Embryonic facial prominence (tissue), 1 donor: ENCODE results near the gene DHRS13.
"Not testable (repeated sequence)": the region's sequence is repeated elsewhere in the genome, so short reads cannot be mapped to it uniquely, and the experiment has no call there.

Source experiments
- DNase-seq: peaks from one replicate; pipeline ENCODE4 v3.0.0-alpha.2; 2016; ENCODE audit errors: extremely low spot score

Gene DHRS13

GRCh38 chr17:28935744-28936460 lies 33.0 kb upstream of the DHRS13 start:
- DNase-seq, result no peak

- not testable (repeated sequence) for DNase-seq
Measured at GRCh38 chr17:28934508-28934907, 31.6 kb upstream of the DHRS13 start.

DNA sequence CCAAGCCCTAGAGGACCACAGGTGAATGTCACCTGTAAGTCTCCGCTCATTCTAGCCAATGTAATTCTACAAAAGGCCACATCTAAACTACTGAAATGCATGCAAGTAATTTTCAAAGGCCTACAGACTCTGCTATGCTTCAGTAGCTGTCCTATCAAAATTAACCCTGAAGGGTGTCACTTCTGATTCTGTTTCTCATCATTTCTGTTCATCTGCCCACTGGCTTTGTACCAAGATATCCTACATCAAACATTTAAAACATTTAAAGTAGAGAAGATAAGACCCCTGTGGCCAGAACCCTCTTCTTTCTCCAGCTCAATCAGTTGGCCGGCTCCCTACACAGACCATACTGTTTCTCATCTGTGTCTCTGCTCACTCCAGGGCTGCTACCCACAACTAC lies 26.9 kb upstream of the DHRS13 start:
- DNase-seq, result no peak

DNA sequence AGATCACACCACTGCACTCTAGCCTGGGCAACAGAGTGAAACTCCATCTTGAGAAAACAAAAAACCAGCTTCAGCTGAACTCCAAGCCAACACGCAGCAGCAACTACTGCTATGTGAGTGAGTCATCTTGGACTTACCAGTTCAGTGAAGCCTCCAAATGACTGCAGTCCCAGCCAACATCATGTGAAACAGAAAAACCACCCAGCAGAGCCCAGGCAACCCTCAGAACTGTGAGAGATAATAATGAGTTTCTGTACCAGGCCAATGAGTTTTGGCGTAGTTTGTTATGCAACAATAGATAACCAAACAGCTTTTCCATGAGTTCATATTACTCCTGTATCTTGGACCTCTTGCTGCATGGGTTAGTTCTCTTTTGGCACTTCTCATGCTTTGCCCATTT lies 25.2 kb upstream of the DHRS13 start:
- no peak for DNase-seq

DNA sequence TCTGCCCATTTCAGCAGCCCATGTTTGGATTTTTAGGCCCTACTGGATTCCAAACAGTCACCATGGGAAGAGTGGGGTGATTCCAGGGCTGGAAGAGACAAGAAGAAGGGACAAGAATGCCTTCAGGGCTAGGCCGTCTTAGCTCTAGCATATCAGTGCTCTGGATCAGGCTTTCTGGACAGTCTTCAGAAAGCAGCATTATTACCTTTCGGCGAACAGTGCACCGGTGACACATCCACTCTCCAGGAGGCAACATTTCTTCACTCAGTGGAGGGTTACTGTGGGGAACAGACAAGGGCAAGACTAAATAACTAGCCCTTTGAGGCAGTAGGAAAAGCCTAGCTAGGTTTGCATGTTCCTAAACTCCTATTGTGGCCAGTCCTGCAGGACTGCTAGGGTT lies 23.9 kb upstream of the DHRS13 start:
- DNase-seq, result no peak

DNA sequence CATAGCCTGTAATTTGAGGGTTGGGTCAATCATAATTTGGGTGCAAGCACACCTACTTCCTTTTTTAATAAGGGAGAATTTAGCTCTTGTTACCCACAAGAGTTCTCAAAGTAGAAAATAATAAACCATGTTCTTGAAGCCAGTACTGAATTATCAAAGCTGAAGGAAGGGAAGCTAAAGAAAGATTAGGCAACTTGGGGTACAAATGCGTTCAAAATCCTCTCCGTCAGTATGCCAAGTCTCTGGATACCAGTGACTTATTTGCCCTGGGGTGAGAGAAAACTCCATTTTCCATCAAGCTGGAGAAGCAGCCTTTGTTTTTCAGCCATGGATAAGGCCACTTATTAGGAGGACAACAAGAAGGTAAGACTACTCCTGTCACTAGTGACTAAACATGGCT lies 23.5 kb upstream of the DHRS13 start:
- DNase-seq, result no peak

DNA sequence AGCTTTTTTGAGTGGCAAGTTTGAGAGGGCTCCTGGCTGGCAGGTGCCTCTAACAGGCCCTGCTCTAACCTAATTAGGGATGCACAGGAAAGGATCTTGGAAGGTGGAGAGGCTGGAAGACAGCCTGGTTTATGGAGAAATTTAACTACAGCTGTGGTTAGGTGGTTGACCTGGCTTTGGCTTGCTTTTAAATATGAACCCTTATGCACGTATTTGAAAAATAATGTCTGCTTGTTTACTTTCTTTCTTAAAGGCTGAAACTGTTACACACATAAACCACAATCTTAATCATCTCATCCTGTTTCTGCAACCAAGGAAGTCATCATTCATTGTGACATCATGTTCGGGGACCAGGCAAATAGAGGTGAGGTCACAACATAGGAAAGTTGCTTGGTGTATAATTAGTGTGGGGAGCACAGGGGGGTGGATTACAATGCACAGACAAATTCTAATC lies 23.1 kb upstream of the DHRS13 start:
- DNase-seq, result no peak

DNA sequence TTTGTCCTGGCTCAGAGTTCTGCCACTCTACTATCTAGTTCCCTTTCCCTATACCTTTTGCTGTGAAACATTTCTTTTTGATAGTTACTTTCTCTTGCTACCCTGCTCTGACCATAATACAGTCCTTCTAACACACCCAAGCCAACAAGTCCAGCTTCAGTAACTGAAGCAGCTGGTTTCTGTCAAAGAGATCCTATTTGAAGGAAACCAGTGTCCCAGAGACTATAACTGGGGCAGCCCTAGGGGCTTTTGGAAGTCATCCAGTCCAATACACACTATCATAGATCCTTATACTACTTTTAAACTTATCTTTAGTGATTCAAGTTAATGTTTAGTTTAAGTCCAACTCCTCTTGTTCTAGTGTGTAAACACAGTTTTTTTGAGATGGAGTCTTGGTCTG lies 17.3 kb upstream of the DHRS13 start:
- DNase-seq, result no peak

DNA sequence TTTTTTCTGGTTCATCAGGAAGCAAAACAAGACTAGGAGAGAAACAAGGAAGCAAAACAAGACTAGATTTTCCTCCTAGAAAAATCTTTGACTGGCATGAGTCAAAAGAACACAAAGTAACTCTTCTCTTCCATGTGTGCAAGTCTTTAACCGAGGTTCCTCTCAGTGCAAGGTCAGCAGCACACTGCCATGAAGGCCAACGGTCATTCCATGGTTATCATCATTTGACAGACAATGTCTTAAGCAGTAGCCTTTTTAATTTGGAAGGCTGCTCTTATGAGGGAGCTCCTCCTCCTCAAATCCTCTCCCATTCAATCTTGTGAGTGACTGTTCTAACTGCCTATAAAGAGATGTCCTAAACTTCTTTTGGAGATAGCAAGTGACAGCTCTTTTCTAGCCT lies 15.4 kb upstream of the DHRS13 start:
- no peak for DNase-seq

DNA sequence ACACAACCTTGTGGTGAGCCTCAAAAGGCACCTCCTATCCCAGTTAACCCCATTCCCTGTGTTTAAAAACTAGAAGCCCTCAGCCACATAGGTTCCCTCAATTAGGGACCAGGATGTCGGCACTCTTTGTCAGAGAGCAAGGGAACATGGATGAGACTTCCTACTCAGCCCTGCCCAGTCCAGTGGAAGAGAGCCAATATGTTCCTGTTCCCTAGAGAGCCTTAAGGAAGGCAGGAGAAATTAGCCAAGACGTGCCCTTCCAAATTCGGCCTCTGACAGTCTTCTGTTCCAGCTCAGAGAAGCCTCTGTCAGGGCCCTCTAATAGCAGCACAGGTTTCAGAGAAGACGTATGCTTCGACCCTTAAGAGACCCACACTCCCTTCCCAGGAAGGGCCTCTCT lies 14.6 kb upstream of the DHRS13 start:
- DNase-seq, result no peak

- DNase-seq, result no peak
Measured at GRCh38 chr17:28917029-28917428, 14.2 kb upstream of the DHRS13 start.

DNA sequence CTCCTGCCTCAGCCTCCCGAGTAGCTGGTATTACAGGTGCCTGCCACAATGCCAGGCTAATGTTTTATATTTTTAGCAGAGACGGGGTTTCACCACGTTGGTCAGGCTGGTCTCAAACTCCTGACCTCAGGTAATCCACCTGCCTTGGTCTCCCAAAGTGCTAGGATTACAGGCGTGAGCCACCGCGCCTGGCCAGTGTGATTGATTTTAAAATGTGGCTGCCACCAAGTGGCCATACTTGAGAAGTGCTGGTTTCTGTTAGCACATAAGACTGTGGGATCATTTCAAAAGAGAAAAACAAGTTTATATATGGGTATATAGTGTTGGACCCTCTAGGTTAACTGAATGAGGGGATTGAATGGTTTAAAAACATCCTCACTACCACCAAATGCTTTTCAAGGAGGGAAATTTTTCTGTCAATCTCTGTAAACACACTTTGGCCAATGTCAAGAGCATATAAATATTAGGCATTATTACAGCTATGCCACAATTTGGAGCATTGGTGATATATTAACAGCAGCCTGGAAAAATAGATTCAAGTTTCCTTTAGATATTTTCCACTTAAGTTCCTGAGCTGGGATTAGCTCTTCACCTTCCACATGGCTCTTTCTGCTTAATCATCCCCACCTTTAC lies 13.5 kb upstream of the DHRS13 start:
- no peak for DNase-seq

DNA sequence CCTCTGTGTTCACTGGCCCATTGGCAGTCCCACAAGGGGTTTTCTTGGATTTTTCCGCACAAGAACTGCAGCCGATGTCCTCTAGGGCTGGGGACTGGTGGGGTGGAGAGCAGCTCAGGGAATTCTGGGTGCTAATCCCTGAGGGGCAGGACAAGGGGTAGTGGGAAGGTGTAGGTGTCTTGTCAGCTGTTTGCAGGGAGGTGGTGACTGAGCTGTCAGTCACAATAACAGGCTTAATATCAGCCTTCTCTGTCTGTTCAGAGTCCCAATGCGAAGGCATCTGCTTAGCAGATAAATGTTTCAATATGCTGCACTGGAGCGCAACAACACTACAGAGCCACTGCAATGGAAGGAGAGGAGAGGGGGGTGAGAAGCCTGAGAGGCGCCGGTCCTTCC lies 10.1 kb upstream of the DHRS13 start:
- DNase-seq, result no peak

DNA sequence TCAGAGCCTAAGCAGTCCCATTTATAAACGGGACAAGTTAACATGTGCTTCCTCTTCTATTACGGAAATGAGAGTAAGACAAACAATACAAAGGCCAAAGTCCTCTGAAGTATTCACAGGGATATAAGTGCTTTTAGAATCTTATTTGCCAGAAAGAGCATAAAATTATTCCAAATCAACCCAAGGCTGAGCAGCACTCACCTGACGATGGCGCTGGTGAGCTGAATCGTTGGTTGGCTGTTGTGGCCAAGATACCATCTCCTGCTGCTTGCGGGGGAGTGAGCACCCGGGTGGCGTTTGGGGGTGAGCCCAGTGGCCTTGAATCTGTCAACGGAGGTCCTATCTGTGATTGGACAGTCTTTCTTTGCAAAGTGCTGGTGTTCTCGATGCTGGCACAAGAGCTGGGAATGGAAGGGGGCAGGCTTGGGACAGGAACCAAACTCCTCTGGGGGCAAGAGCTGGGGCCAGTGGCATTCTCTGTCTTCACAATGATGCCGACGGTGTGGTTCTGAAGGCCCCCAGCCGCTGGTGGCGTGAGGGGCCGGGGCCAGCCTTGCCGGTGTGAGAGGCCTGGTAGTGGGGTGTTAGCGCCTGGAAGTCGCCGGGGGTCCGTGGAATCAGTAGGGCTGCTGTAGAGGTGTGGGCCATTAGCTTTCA lies 9.5 kb upstream of the DHRS13 start:
- DNase-seq, result no peak

DNA sequence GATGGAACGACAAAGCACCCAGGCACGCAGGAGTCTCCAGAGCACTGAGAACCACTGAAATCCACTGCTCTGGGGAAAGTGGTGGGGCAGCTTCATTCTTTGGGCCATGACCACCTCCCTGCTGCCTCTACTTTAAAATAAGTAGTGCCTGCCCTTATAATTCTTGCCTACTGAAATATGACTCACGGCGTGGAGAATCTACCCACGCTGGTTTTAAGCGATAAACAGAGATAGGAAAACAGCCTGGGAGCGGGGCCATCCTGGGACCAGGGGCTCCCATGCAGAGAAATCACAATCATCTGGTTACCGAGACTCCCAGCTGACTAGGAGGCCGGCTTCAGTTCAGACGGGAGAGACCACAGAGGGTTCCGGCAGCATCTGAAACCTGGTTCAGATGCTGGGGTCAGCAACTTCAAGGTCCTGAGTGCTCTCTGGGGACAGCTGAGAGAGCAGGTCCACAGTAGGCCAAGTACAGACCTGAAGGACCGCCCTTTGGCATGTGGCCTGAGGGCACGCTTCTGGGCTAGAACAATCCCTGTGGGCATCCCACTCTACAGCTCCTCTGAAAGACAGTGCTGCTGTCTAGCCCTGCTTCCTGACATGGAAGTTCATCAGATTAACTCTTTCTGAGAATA lies 8.6 kb upstream of the DHRS13 start:
- no peak for DNase-seq

GRCh38 chr17:28910534-28910933 lies 7.7 kb upstream of the DHRS13 start:
- no peak for DNase-seq

DNA sequence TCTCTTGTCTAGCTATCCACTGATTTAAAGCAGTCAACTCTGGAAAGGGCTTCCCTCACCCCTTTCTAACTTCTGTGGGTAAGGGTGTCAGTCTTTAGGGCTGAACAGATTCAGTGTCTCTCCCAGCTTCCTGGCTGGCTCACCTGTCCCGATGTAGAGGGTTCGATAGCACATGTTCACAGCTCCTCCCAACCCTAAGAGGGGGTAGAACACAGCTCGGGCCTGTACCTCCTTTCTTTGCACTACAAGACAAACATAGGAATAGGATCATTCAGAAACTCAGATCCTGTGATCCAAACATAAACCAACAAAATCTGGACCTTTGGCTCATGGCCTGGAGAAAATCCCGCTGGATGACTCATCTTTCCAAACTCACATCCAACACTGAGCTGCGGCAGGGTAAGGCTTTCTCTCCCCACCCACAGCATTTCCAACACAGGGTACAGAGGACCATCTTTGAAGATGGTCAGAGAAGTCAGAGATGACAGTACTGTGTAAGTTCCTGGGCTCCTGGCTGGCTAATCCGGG lies 5.8 kb upstream of the DHRS13 start:
- no peak for DNase-seq

DNA sequence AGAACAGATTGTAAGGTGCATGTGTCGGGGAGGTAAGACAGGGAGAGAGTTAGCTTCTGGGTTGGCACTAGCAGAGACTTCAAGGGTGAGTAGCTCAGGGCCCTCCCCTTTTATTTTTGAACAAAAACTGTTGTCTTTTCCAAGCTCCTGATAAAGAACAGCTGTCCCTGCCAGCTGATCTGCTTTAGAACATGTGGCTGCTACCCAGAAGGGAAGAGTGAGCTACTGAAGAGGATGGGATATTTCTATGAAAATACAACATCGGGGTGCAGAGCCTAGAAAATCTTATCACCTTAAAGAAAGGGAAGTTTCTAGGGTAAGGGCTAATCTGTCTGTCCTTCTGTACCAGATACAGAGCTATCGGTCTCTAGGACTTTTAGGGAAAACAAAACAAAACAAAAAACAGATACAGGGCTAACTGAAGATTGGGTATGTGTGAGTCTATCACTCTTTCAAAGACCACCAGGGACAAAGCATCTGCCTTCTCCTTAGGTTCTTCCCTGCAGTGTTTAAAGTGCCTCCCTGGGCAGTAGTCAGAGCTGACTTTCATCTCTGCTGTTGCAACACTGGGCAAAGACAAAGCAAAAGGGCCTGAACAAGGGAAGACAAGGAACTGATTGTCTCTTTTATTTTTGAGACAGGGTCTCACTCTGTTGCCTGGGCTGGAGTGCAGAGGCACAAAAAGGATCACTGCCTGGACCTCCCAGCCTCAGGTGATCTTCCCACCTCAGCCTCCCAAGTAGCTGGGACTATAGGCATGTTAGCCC lies 5.0 kb upstream of the DHRS13 start:
- no peak for DNase-seq

- no peak for DNase-seq
Measured at GRCh38 chr17:28906706-28907438, 4.0 kb upstream of the DHRS13 start.

- no peak for DNase-seq
Measured at GRCh38 chr17:28906276-28906675, 3.4 kb upstream of the DHRS13 start.

- no peak for DNase-seq
Measured at GRCh38 chr17:28904800-28905199, 1.9 kb upstream of the DHRS13 start.
